HL-60/S4 treated with phorbol 12-myristate 13-acetate at 8.2 ng/mL for 4 days and 3 days (cell line): Measurements from ENCODE around the gene NFKBIB.
"Not testable (repeated sequence)": the region's sequence is repeated elsewhere in the genome, so short reads cannot be mapped to it uniquely, and the experiment has no call there.

Source experiments
- in situ Hi-C: fragments of 300-500 bp; cut with MboI; formaldehyde crosslinking; loops from 2 replicates; pipeline ENCODE4 v1.15.0; 2022; ENCODE audit warnings: low sequenced_read_pairs

Gene NFKBIB, protein sequence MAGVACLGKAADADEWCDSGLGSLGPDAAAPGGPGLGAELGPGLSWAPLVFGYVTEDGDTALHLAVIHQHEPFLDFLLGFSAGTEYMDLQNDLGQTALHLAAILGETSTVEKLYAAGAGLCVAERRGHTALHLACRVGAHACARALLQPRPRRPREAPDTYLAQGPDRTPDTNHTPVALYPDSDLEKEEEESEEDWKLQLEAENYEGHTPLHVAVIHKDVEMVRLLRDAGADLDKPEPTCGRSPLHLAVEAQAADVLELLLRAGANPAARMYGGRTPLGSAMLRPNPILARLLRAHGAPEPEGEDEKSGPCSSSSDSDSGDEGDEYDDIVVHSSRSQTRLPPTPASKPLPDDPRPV

DNA sequence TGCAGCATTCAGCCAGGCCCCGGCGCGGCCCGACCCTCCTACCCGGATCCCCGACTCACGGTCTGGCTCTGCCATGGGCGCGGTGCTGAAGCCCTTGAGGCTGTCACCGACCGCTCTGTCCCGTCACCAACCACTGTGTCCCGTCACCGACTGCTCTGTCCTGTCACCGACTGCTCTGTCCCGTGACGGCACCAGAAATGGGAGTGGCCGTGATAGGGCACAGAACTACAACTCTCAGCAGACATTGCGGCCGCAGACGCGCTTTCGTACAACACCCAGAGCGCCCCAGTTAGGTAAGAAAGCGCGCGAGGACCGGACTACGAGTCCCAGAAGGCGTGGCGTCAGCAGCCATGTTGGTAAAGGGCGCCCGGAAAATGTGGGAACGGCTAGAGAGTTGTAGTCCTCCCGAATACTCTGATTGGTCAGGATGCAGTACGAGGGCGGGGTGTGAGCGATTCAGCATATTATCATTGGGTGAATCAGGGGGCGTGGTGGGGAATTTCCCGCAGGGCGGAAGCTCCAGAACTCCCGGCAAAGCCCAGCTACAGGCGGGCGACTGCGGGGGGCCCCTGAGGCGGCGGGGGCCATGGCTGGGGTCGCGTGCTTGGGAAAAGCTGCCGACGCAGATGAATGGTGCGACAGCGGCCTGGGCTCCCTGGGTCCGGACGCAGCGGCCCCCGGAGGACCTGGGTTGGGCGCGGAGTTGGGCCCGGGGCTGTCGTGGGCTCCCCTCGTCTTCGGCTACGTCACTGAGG is at the start of gene NFKBIB, which contains the start of gene SIRT2:
TSS of gene NFKBIB (plus strand) at position 523 of the 755 bp plus-strand sequence. CDS start at position 587, 64 bp downstream.
TSS of gene SIRT2 (minus strand) at position 172 of the 755 bp plus-strand sequence. CDS start at position 75, 97 bp downstream.
- in situ Hi-C loops, result loop anchor here (25.0 kb wide), 1 partner anchor 487 kb away; the partner anchor contains the start of gene FAM98C

DNA sequence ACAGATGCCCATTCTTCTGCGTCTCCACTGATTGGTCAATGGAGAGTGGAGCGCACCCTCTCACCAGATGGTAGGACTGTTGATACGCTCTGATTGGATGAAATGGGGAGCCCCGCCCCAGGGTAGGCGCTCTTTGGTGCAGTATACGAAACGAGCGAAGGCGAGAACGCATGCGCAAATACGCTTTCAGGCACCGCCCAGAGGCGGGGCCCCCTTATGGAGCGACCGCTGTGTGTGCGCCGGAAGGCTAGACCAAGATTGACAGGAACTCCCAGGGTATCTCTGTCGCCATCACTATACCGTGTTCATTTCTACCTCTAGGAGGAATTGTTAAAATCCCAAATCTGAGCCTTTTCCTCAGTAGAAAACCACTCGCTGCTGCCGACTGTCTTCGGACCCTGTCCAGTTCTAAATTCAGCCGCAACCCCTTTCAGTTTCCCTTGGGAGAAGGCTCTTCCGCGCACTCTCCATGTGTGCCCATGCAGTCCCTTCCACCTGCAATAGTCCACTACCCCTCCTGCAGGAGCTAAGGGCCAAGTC is 49.3 kb upstream of the NFKBIB start:
- in situ Hi-C loops, result no loop called here

DNA sequence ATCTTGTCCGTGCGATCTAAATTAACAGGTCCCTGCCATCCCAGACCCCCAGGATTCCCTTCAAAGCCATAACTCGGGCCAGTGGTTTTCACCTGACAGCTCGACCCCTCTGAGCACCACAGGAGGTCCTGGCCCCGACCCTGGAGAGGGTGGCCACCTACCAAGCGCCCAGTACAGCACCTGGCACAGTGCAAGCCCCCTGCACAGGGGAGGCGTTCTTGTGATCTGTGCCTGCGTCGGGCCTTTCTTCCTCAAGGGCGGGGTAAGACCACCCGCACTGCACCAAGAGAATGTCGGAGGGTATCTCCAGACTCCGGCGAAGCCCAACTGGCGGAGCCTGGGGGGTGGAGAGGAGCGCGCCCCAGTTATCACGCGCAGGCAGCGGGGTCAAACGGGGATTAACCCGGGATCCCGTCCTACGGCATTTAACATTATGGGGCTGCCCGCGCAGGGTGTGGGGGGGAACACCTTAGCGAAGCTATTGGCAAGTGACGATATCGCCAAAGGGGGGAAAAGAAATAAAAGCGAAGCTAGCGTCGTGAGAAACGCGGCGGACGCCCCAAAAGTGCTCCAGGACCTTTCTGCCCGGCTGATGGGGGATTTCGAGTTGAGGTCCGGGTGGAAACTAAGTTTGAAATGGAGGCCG is 48.7 kb upstream of the NFKBIB start:
- in situ Hi-C loops, result no loop called here

GRCh38 chr19:38851622-38852230 is 48.0 kb upstream of the NFKBIB start:
- in situ Hi-C loops, result no loop called here

- in situ Hi-C loops, result no loop called here
Measured at GRCh38 chr19:38852231-38853044, 47.3 kb upstream of the NFKBIB start.

DNA sequence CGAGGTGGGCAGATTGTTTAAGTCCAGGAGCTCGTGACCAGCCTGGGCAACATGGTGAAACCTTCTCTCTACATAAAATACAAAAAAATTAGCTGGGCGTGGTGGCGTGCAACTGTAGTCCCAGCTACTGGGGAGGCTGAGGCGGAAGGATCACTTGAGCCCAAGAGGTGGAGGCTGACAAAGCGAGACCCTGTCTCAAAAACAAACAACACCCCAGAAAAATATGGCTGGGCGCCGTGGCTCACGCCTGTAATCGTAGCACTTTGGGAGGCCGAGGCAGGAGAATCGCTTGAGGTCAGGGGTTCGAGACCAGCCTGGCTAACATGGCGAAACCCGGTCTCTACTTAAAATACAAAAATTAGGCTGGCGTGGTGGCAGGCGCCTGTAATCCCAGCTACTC is 46.6 kb upstream of the NFKBIB start:
- in situ Hi-C loops, result no loop called here

- in situ Hi-C loops, result not testable (repeated sequence)
Measured at GRCh38 chr19:38854961-38855360, 44.8 kb upstream of the NFKBIB start.

- in situ Hi-C loops, result not testable (repeated sequence)
Measured at GRCh38 chr19:38855751-38856150, 44.0 kb upstream of the NFKBIB start.

GRCh38 chr19:38856813-38857212 is 43.0 kb upstream of the NFKBIB start:
- in situ Hi-C loops, result no loop called here

DNA sequence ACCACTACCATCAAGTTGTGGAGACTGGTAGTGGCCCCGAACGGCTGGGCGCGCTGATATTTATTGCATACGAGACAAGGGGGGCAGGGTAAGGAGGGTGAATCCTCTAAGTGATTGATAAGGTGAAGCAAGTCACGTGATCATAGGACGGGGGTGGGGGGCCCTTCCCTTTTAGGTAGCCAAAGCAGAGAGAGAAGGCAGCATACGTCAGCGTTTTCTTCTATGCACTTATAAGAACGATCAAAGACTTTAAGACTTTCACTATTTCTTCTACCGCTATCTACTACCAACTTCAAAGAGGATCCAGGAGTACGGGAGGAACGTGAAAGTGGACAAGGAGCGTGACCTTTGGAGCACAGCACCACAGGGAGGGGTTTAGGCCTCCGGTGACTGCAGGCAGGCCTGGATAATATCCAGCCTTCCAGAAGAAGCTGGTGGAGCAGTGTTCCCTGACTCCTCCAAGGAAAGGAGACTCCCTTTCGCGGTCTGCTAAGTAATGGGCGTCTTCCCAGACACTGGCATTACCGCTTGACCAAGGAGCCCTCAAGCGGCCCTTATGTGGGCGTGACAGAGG is 40.1 kb upstream of the NFKBIB start:
- in situ Hi-C loops, result not testable (repeated sequence)

DNA sequence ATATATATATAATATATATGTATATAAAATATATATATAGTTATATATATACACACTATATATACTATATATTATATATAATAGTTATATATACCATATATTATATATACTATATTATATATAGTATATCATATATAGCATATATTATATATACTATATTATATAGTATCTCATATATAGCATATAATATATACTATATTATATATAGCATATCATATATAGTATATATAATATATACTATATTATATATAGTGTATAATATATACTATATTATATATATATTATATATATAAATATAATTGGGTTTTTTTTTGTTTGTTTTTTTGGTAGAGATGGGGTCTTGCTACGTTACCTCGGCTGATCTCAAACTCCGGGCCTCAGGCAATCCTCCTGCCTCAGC is 38.4 kb upstream of the NFKBIB start:
- in situ Hi-C loops, result no loop called here

DNA sequence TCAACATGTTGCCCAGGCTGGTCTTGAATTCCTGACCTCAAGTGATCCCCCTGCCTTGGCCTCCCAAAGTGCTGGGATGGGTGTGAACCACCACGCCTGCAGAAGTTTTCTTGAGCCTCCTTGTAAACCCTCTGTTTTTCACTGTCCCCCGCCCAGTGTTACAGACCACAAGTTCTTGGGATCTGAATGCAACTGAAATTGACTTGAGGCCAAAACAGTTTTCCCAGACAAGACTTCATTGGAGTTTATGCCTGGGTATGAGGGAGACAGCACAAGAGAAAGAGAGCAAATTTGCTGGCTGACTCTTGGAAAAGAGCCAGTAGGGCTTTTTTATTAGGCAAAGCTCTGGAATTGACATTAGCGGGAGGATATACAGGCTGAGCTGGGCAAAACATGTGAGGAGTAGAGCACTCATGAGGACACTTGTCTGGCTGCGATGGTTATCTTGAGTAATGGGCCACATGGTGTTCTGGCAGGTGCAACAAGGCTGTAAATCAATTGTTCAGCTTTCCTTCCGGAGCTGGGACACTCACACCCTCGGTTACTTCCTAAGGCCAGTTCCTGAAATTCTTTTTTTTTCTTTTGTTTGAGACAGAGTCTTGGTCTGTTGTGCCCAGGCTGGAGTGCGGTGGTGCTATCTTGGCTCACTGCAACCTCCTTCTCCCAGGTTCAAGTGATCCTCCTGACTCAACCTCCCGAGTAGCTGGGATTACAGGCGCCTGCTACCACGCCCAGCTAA is 37.3 kb upstream of the NFKBIB start:
- in situ Hi-C loops, result no loop called here

- in situ Hi-C loops, result no loop called here
Measured at GRCh38 chr19:38867171-38867780, 32.5 kb upstream of the NFKBIB start.

DNA sequence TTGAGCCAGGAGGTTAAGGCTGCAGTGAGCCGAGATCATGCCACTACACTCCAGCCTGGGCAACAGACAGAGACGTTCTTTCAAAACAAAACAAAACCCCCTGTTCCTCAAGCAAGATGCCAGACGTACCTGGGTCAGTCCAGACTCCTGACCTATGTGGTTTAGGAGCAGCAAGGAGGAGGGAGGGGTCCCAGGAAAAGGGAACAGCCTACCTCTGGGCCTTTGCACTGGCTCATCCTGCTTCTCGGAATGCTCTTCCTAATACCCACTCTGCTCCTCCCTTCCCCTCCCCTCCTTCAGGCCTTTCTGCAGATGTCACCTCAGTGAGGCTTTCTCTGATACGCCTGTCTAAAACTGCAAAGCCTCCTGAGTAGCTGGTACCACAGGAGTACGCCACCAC is 31.2 kb upstream of the NFKBIB start:
- in situ Hi-C loops, result no loop called here

GRCh38 chr19:38869160-38869835 is 30.5 kb upstream of the NFKBIB start:
- in situ Hi-C loops, result no loop called here

DNA sequence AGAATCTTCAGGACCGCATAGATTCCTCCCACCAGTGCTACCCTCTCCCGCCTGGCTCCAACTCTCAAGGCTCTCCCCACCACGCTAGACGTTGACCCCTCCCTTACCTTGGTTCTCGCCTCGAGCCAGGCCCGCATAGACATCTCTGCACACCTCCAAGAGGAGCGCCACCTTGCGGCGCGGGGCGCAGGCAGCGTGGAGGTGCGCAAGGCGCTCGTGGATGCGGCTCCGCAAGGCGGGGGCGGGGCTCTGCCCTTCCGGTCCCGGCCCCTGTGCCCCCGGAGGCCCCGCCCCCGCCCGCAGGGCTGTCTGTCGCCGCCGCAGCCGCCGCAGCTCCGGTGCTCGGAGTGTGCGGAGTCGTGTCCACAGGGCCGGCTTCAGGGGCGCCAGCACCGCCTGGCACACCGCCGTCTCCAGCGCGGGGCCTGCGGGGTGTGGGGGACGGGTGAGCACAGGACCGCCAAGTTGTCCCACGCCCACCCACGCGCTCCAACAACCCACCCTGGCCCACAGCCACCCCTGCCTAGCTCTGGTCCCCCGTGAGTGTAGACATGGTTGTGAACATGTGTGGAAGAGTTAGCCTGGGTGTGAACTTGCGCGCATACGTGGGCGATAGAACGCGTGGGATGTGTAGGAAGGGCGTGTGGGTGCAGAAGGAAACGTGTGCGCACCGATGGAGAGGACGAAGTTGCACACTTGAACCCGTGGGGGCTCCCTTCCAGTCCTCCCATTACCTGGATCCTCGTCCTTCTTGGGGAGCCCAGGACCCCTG is 29.7 kb upstream of the NFKBIB start:
- in situ Hi-C loops, result no loop called here

GRCh38 chr19:38870612-38871011 is 29.2 kb upstream of the NFKBIB start:
- in situ Hi-C loops, result no loop called here
